RPMI8226 (cell line): ENCODE data around the gene INPP5A.

ENCODE experiments used
- DNase-seq: peaks from one replicate; pipeline ENCODE4 v3.0.0-alpha.2; 2015

Gene INPP5A

DNA sequence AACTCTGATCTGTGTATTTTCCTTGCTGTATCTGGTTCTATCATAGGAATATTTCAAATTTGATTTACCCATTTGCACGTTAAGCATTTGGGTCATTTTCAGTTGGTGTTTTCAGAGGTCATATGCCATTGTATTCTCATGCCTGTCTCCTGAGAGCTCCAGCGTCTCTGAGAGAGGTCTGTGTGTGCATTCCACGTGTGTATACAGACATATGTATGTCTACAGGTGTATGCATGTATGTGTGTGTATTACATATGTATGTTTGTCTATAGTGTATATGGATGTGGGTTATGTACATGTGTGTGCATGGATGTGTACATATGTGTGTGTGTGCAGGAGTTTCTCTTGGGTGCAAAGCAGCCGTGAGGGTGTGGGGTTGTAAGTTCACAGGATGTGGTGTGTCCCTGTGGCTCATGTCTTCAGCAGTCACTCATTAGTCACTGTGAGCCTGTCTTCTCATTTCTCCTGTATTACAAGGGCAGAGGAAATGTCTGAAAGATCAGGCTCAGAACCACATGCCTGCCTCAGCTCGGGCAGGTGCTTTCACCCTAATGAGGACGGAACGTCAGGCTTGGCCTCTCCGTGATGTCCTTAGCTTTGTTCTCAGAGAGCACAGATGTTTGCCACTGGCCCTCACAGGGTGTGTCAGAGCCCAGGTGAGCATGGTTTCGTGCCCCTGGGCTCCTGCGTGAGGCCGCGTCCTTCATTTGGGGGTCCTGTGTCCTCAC, 146.7 kb downstream of the INPP5A start:
- no peak for DNase-seq

DNA sequence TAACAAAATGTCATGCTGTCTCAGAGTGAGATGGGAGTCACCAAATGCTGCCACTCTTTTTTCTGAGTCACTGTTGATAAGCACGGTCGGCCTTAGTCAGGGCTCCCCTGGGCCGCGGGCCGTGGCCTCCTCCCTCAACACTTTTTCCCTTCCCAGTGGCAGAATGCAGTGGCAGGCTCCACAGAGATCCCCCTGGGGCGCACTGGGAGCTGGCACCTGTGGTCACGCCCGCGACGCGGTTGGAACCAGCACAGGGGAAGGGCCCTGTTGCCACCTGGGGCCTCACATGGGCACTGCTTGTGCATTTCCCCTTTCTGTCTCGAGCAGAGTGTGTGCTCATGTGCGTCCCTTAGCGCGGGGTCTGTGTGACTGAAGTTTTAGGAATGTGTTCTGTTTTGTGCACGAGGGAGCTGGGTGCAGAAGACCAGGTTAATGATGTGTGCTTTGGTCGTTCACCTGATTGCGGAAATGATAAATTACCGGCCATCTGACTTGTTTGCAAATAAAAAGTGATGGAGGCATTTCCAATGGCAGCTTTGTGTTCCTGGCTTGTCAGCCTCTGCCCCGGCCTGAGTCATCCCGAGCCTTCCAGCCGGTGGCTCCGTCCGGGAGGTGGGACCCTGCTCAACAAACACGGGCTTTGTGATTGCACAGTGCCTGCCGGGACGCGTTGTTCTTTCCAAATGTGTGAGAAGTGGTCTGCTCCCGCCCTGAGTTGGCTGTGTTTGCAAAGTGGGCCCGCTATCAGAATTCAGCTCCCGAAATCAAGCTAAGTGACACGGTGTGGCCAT, 147.7 kb downstream of the INPP5A start:
- no peak for DNase-seq

DNA sequence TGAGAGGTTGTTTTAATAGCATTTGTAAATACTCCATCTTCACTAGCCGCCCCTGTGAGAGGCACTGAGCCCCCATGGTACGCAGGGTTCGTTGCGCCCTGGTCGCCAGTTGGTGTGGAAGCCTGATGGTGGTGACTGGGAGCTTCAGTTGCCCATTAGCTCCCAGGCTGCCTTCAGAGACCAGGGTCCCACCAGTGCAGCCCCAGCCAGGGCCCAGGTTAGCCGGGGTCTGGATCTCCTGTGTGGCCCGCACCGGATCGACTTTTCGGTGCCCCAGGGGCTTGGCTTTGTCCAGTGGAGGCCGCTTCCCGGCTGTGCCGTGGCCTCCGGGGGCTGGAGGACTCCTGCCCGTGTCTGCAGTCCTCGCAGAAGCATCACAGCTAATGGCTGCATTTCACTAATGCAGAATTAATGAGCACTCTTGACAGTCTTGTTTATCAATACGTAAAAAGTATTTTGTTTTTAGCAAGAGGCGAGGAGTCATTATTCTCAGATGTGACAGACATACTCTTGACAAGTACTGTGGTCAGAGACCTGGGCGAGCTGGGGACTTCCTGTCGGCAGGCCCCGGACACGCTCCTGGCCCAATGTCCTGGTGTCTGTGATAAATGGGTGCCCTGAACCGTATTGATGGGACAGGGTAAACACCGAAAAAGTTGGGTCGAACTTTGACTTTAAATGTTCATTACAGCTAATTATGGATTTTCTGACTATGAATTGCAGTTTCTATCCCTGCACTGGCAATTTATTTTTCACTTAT, 148.5 kb downstream of the INPP5A start:
- DNase-seq = no peak

DNA sequence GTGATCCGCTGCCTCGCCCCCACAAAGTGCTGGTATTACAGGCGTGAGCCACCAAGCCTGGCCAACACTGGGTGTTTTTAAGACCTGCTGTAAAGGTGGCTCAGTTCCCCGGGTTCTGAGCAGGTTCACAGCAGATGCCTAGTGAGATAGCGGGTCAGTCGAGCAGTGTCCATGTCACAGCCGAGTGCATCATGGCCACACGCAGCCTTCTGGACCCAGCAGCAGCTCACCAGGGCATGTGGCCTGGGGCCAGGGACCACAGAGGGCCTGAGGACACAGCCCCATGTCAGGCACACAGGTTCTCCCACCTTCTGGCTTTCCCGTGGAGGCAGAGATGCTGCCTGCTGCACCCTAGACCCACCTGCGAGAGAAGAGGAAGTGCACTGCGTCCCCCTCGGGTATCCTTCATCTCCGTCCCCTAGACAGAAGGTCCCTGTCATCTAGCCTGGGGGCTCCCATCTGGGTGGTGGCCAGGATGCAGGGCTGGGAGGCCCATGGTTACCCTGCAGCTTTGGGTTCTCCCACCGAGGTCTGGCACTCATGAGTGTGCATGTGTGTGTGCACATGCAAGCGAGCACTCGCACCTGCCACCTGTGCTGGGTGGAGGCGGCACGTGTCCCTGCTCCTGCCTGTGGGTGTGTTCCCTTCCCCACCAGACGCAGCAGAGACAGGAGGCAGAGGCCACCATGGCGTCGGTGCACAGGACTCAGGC, 149.8 kb downstream of the INPP5A start:
- DNase-seq = no peak

DNA sequence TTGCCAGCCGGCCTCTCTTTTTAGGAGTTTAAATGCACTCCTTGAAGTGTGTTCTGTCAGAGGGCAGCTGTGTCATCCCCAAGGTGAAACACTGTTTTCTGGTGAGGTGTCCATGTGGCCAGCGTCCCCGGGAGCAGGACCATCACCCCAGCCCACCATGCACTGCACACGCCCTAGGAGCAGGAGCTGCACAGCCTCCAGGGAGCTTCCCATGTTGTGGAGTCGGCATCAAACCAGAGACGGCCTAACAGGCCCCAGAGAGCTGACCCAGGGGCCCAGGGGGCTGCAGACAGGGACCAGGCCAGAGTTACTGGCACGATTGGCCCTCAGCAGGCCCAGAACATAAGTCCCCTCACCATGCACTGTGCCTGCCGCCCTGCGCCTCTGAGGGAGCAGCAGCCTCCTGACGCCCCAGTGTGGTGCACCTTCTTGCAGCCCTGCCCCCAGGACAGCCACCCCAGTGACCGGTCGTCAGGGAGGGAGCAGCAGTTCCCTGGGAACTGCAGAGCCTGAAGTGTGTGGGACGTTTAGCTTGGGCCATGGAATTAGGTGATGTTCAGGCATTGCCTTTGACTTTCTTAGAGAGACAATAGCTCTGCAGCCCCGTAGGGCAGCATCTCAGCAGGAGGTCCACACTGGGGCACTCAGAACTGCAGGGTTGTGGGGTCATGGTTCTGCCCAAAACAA, 150.4 kb downstream of the INPP5A start:
- no peak for DNase-seq

DNA sequence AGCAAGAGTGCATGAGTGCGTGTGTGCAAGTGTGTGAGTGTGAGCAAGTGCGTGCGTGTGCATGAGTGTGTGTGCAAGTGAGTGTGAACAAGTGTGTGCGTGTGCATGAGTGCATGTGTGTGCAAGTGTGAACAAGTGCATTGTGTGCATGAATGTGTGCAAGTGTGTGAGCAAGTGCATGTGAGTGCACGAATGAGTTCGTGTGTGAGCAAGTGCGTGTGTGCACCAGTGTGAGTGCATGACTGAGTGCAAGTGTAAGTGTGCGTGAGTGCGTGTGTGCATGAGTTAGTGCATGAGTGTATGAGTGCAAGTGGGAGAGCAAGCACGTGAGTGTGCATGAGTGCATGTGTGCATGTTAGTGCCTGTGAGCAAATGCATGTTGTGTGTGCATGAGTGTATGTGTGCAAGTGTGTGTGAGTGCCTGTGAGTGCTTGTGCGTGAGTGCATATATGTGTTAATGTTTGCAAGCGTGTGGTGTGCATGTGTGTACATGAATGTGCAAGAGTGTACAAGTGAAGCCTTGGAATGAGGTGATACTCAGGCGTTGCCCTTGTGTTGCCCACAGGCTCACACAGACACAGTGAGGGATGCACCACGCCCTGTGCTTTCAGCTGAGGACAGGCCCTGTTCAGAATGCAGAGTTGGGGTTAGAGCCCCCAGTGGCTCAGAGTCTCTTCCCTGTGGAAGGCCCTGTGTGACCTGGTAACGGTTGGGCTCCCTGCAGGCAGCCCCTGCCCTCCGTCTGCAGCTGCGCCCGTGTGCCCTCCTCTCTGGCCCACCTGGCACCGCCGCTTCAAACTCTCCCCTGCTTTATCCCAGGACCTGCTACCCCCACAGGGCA, 151.2 kb downstream of the INPP5A start:
- no peak for DNase-seq

DNA sequence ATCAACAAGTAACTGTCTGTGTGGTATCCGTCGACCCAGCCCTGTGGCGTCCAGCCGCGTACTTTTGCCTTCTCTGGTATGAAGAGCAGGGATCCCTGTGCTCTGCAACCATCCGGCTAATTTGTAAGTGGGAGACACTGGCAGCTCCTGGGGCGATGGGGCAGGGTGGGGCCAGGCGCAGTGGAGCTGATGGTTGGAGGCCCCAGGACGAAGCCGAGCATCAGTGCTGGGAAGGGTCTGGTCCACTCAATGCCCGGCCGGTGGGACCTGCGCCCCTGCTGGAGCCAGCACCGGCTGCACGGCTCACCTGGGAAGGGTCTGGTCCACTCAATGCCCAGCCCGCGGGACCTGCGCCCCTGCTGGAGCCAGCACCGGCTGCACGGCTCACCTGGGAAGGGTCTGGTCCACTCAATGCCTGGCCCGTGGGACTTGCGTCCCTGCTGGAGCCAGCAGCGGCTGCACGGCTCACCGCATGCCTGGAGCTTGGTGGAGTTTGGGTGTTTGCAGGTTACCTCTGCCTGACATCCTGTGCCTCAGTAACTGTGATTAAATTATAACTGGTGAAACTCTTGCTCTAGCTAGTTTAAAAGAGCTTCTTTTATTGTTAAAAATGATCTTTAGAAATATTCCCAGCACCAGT, 152.3 kb downstream of the INPP5A start:
- DNase-seq = no peak

DNA sequence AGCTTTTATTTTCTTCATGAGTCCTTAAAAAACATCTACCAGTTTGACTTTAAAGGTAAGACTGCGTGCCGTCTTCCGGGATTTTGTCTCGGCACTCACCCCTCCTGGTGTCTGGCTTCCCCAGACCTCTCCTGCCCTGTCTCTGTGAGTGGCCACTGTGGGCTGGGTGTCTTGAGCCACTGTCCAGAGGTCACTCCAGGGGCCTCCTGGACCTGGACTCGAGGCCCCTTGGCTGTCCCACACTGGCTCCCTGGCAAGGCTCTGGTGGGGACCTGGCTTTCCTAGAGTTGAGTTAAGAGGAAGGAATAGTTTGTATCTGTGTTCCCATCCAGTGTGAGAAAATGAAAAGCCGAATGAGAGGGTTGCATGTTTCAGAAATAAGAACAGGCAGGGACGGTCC, 152.8 kb downstream of the INPP5A start:
- DNase-seq = no peak

DNA sequence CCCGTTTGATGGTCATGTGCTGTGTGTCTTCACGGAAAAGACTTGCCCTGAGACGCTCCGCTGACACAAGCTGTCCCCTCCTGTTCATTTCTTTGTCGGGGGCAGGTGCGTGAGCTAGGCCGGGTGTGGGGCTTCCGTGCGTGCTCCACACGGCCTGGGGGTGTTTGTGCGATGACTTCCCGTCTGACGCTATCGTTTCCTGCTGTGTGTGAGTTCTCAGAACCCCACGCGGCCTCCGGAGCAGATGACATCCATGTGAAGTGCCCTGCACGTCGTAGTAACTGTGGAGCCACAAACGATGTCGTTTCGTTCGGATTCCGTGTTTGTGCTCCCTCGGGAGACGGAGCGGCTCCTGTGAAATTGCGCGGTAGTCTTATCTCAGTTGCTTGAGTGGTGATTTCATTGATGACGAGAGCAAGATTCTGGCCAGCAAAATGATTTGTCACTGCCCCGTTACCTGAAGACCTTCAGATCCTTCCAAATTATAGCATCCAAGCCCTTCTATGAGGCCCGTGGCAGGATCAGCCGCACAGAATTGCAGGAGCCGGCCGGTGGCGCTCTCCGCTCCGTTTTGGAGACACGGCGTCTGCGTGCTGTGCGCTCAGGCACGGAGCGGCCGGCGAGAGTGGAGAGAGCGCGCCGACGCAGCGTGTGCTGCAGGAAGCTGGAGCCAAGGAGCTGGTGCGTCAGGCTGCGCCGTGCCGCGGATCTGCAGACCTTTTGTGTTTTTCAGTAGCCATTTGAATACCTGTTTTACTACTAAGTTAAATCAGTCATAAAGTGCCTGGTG, 153.4 kb downstream of the INPP5A start:
- no peak for DNase-seq

DNA sequence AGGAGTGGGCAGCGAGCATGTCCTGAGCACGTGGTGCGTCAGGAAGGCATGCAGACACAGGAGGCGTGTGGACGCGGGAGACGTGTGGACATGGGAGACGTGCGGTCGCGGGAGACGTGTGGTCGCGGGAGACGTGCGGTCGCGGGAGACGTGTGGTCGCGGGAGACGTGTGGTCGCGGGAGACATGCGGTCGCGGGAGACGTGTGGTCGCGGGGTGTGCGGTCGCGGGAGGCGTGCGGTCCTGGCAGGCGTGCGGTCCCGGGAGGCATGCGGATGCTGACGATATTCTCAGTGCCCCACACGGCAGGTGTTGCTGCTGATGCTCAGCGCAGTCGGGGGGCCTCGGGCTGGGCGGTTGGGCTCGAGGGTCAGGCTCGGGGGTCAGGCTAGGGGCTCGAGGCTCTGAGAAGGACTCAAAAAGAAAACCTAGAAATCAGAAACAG, 154.1 kb downstream of the INPP5A start:
- DNase-seq = no peak

DNA sequence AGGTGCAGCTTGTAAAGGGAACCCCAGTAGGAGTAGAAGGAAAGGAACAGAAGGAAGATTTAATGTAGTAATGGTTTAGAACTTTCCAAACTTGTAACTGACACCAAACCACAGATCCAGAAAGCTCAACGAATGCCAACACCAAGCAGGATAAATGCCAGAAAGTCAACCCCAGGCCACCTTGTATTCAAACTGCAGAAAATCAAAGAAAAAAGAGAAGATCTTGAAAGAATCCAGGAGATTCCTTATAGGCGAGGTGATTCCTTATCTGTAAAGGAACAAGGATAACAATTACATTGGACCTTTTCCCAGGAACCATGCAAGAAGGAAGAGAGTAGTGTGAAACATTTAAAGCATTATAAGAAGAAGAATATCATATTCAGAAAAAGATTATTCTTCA, 154.7 kb downstream of the INPP5A start:
- DNase-seq = no peak

DNA sequence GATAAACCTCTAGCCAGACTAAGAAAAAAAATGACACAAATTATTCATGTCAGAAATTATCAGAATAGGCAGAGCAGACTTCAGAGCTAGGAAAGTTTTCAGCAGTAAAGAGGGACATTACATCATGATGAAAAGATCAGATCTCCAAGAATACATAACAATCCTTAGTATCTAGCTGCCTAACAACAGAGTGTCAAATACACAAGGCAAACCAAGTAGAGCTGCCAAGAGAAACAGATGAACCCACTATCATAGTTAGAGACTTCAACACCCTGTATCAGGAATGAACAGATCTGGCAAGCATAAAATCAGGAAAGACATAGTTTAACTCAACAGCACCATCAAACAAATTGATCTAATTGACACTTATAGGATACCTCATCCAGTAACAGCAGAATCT, 156.1 kb downstream of the INPP5A start:
- DNase-seq = no peak

DNA sequence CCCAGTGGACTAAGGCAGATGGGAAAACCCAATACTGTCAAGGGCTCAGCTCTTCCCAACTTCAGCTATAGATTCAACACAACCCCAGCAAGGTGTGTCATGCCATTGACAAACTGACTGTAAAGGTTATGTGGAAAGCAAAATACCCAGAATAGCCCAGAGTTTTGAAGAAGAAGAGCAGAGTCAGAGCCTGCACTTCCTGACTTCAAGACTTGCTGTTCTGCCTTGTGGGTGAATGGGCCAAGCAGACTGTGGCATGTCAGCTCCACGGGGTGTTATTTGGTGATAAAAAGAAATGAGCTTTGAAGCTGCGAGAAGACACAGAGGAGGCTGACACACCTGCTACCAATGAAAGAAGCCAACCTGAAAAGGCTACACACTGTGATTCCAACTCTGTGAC, 158.6 kb downstream of the INPP5A start:
- no peak for DNase-seq

DNA sequence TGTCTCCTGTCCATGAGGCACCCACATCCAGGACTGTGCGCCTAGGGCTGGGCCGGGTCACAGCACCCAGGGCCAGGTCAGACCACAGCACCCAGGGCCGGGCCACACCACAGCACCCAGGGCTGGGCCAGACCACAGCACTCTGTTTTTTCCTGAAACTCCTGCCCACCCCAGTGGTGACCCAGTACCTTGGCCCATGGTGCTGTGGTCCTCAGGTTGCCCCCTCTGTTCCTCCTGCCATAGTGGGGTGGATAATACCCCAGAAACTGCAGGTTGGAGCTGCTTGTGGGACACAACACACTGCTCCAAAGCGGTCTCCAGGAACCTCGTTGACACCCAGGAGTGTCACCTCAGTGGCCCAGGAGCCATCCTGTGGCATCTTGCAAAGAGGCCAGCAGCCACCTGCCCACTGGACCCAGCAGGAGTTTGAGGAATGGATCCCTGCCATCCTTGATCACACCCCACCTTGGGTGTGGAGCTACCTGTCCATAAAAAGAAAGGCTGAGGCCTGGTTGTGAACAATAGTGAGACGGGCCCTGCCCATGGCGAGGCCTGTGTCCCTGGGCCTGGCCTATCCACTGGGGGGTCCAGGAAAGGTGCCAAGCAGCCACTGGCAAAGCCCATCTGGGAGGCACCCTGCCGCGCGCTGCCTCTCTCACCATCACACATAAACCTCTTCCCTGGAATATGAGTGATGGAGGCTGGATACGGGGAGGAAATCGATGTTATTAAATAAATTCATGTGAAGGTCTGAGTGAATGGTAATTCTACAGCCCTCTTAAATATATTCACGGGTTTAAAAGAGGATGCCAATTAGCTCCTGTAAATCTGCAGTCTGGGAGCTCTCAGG, 159.4 kb downstream of the INPP5A start:
- no peak for DNase-seq

DNA sequence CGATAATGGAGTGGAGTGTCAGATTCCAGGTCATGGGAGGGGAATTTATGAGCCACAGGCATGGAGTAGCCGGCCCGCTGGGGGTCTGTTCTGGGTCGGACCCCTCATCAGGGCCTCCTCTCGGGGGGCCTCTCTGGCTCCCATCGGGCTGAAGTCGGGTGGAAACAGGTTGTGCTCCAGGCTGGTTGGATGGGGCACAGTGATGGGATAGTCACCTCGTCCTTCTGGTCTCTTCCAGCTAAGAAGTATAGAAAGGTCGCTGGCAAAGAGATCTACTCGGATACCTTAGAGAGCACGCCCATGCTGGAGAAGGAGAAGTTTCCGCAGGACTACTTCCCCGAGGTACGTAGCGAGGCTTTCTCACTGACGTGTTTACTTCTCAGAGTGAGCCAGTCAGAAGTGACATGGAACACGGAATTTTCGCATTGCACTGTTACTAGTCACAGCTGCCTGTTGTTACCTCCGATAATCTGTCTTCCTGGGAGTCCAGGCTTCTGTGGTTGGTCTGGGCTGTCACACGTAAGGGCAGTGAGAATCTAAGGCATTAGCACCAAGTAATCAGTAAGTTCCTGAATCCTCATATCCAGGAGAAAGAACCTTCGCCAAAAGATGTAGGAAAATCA, 160.1 kb downstream of the INPP5A start:
- DNase-seq = no peak

DNA sequence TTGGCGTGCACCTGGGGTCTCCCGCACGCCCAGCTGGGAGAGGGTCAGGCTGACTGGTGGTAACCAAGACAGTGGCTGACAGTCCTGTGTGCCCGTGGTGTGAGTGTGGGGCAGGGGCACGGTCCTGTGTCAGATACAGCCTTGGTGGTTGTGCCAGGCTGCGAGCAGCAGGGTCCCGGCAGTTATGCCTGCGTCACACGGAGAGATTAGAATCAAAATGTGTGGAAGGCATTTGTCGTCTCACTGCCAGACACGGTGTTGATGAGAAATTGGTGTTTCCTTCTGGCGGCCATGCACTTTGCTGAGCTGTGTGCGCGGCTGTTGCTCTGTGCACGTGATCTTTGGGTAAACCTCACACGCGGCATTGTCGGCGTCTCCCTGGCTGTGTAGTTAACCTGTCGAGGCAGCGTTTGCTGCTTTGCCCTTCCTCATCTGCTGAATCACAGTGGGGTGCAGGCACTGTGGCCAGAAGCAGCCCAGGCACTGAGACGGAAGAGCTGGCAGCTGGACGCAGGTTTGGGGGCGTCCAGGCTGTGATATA, 160.7 kb downstream of the INPP5A start:
- DNase-seq = no peak

DNA sequence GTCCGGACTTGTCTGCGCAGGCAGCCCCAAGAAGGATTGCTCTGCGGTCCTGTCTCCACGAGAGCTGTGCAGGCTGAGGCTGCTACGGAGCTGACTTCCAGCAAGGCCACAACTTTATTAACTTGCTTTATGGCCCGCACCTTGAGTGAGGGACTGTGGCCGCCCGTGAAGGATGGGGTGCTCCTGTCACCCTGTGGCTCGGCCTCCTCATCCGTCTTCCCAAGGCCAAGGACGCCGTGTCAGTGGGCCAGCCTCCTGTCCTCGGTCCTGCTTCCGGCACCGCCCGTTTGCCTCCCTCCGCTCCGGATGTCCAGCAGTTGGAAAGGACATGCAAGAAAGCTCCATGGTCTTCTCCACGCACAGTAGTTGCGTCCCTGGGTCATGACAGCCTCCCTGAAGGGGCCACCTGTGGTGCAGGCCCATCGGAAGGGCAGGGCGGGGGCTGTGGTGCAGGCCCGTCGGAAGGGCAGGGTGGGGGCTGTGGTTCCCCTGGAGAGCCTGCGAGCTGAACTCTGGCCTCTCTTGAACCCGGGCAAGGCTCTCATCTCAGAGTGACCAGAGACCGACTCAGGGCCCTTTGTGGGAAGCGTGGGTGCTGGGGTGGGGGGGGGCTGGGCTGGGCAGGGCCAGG, 161.3 kb downstream of the INPP5A start:
- DNase-seq = no peak
